Measurements from ENCODE around the gene SZT2. TPM values are rescaled to one million over a fixed set of nuclear protein-coding genes. Genes with fewer than 3 reads are reported as not detected.

The SZT2 gene
- total RNA-seq, 1 donor from 2014 or later = 139 TPM

DNA sequence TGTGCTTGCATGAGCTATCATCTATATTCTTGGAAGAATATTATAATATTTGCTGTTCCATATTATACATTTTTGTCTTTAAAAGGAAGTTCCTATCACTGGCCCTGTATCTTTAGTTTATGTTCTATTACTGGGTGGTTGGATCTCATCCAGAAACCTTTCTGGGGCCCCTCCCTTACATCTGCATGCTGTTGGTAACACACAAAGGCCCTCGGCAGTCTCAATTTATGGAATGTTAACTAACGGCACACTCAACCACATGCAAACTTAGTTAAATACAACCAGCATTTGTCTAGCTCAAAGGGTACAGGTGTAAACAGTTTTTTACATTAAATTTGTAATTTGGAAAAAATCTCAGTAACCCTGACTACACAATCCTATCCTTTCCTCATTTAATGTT is 73.8 kb downstream of the SZT2 start:
- TF ChIP-seq, protein P1, sequence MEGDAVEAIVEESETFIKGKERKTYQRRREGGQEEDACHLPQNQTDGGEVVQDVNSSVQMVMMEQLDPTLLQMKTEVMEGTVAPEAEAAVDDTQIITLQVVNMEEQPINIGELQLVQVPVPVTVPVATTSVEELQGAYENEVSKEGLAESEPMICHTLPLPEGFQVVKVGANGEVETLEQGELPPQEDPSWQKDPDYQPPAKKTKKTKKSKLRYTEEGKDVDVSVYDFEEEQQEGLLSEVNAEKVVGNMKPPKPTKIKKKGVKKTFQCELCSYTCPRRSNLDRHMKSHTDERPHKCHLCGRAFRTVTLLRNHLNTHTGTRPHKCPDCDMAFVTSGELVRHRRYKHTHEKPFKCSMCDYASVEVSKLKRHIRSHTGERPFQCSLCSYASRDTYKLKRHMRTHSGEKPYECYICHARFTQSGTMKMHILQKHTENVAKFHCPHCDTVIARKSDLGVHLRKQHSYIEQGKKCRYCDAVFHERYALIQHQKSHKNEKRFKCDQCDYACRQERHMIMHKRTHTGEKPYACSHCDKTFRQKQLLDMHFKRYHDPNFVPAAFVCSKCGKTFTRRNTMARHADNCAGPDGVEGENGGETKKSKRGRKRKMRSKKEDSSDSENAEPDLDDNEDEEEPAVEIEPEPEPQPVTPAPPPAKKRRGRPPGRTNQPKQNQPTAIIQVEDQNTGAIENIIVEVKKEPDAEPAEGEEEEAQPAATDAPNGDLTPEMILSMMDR (IDR thresholded peaks at IDR 0.05) = no peak
- H3K27ac Mint-ChIP-seq = no peak overlapping the region
- intact Hi-C loops (cut with micrococcal nuclease) = no loop called here
- DNase-seq (no peak), ATAC-seq (ENCODE audit: low read depth) (no peak)
- ChIA-PET CTCF (no interaction called here), POLR2A (no interaction called here)
- H3K27me3 Mint-ChIP-seq = no peaks in the 10 kb centered on the region
- no peaks in the 10 kb centered on the region for H3K36me3 Mint-ChIP-seq (ENCODE audit: low read depth)
- peaks cover 5% of the 10 kb centered on the region for H3K4me1 Mint-ChIP-seq
- no peaks in the 10 kb centered on the region for H3K9me3 Mint-ChIP-seq
- H3K4me3 Mint-ChIP-seq = no peak overlapping the region

DNA sequence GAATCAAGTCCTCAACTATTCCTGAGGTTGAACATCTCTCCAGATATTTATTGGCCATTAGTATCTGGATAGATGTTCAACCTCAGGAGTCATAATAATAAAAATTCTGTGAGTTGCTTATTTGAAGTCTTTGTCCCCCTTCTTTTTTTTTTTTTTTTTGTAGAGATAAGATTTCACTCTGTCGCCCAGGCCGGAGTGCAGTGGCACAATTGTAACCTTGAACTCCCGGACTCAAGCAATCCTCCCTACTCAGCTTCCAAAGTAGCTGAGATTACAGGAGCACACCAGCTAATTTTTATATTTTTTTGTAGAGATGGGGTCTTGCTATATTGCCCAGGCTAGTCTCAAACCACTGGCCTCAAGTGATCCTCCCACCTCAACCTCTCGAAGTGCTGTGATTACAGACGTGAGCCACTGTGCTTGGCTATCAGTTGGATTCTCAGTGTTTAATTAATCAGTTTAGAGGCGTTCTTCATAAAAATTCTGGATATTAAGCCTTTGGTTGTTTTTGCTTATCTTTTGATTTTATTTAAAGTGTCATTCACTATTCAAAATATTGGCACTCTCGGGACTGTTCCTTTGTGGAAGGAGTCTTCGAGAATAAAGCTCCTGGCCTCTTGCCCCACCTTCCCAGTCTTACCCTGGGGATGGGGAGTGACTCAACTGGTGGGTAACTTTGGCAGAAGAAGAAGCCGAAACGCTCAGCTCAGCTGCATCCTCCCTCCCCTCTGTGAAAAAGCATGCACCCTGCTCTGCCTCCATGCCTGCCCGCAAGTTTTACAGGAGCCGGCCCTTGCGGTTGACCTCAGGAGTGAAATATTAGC is 75.2 kb downstream of the SZT2 start:
- Mint-ChIP-seq H3K36me3 (ENCODE audit: low read depth) (no peaks in the 10 kb centered on the region), H3K4me1 (peaks cover 5% of the 10 kb centered on the region), H3K9me3 (no peaks in the 10 kb centered on the region), H3K27me3 (no peaks in the 10 kb centered on the region), H3K4me3 (no peak overlapping the region), H3K27ac (no peak overlapping the region)
- DNase-seq (no peak), ATAC-seq (ENCODE audit: low read depth) (no peak)
- TF ChIP-seq, protein P1 (IDR thresholded peaks at IDR 0.05) = no peak
- ChIA-PET CTCF (no interaction called here), POLR2A (no interaction called here)
- intact Hi-C loops (cut with micrococcal nuclease) = no loop called here

DNA sequence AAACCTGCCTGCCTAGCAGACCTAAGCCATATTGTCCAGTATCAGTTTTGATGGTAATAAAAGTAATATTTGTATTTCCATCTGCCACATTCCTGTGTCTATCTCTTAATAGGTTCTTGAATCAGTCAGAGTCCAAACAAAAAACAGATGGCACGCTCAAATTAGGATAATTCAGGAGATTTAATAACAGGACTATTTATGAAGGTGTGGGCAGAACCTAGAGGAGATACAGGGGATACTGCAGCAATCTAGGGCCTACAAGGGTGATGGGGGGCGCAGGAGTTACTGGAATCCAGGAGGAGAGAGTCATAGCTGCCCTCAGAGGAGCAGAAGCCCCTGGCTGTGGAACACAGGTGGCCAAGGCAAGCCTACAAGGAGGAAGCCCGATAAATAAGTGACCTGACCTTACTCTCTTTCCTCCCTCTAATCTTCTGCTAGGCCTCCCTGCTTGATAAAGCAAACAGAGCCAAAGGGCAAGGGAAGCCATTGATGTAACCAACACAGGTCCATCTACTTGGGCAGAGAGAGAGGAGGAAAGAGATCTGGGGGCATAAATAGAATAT is 75.9 kb downstream of the SZT2 start:
- Mint-ChIP-seq H3K36me3 (ENCODE audit: low read depth) (no peaks in the 10 kb centered on the region), H3K27me3 (no peaks in the 10 kb centered on the region), H3K27ac (no peak overlapping the region), H3K9me3 (no peaks in the 10 kb centered on the region), H3K4me1 (peaks cover 5% of the 10 kb centered on the region), H3K4me3 (no peak overlapping the region)
- intact Hi-C loops (cut with micrococcal nuclease) = no loop called here
- ATAC-seq (ENCODE audit: low read depth) = no peak
- ChIA-PET POLR2A (no interaction called here), CTCF (no interaction called here)
- TF ChIP-seq, protein P1 (IDR thresholded peaks at IDR 0.05) = no peak
- DNase-seq = no peak

DNA sequence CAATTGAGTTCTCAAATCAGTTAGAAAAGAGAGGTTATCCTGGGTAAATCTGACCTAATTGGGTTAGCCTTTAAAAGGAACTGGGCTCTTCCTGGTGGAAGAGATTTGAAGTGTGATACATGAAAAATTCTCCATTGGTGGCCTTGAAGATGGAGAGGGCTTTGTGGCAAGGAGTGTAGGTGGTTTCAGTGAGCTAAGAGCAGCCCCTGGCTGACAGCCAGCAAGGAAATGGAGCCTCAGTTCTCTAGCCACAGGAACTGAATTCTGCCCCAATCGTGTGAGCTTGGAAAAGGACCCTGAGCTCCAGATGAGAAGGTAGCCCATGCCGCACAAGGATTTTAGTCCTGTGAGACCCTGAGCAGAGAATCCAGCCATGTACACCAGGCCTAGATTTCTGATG is 76.7 kb downstream of the SZT2 start:
- no peaks in the 10 kb centered on the region for H3K36me3 Mint-ChIP-seq (ENCODE audit: low read depth)
- intact Hi-C loops (cut with micrococcal nuclease) = no loop called here
- TF ChIP-seq, protein P1 (IDR thresholded peaks at IDR 0.05) = no peak
- H3K4me3 Mint-ChIP-seq = no peak overlapping the region
- H3K4me1 Mint-ChIP-seq = peaks cover under 1% of the 10 kb centered on the region
- CTCF ChIA-PET = no interaction called here
- H3K27ac Mint-ChIP-seq = no peak overlapping the region
- DNase-seq (no peak), ATAC-seq (ENCODE audit: low read depth) (no peak)
- H3K27me3 Mint-ChIP-seq = no peaks in the 10 kb centered on the region
- no peaks in the 10 kb centered on the region for H3K9me3 Mint-ChIP-seq
- POLR2A ChIA-PET = no interaction called here

DNA sequence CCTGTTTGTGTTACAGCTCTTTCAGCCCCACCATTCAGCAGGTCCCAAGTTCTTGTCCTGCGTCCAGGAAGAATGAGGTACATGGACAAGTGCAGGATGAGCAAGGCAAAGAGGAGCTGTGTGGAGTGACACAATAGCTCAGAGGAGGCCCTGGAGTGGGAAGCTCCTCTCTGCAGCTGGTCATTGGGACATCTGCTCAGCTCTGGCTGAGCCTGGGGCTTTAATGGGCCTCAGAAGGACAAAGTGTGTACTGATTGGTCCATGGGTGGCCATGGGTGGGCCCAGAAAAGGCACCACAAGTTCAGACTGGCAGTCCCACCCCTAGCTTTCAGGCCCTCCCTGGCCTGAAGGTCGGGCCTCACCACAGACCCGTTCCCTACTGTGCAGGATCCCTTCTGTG is 78.7 kb downstream of the SZT2 start:
- CTCF ChIA-PET = no interaction called here
- H3K27ac Mint-ChIP-seq = no peak overlapping the region
- no peak for DNase-seq
- ATAC-seq (ENCODE audit: low read depth) = no peak
- TF ChIP-seq, protein P1 (IDR thresholded peaks at IDR 0.05) = no peak
- no peaks in the 10 kb centered on the region for H3K4me1 Mint-ChIP-seq
- POLR2A ChIA-PET = no interaction called here
- H3K4me3 Mint-ChIP-seq = no peak overlapping the region
- intact Hi-C loops (cut with micrococcal nuclease) = no loop called here
- H3K9me3 Mint-ChIP-seq = no peaks in the 10 kb centered on the region
- H3K36me3 Mint-ChIP-seq (ENCODE audit: low read depth) = no peaks in the 10 kb centered on the region
- peaks cover 2% of the 10 kb centered on the region for H3K27me3 Mint-ChIP-seq
